Lower leg skin (tissue), 3 donors: ENCODE results near the gene INS.

Experiments used
- POLR2A ChIP-seq, 2 donors: fragments of 450-650 bp; IDR thresholded peaks; one replicate each; pipeline ENCODE4 v1.6.1; 2016 to 2017; ENCODE audit warnings: antibody characterized with exemption in 2 of 2, mild to moderate bottlenecking in 1 of 2, moderate library complexity in 1 of 2
- TF ChIP-seq, protein P1 (sequence below), 3 donors: fragments of 450-650 bp; IDR thresholded peaks; one replicate each; pipeline ENCODE4 v1.5.1; 2016; ENCODE audit warnings: antibody characterized with exemption in 3 of 3, mild to moderate bottlenecking in 3 of 3, moderate library complexity in 2 of 3

DNA sequence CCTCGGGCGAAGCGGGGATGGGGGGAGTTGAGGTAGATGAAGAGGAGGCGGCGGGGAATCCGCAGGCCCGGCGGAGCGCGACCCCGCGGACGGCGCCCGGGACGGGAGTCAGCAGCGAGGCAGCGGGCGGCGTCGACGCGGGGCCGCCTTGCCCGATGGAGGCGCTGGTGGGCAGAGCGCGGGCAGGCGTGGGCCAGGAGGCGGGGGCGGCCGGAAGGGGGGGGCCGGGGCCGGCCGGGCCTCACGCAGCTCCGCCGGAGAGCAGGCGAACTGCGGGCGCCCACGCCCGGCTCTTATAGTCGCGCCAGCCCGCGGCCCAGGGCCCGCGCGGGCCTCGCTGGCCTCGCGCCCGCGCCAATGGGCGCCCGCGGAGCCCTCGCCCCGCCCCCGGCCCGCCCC lies 21.9 kb downstream of the INS start, which contains the start of gene IGF2:
- TF ChIP-seq, protein P1, sequence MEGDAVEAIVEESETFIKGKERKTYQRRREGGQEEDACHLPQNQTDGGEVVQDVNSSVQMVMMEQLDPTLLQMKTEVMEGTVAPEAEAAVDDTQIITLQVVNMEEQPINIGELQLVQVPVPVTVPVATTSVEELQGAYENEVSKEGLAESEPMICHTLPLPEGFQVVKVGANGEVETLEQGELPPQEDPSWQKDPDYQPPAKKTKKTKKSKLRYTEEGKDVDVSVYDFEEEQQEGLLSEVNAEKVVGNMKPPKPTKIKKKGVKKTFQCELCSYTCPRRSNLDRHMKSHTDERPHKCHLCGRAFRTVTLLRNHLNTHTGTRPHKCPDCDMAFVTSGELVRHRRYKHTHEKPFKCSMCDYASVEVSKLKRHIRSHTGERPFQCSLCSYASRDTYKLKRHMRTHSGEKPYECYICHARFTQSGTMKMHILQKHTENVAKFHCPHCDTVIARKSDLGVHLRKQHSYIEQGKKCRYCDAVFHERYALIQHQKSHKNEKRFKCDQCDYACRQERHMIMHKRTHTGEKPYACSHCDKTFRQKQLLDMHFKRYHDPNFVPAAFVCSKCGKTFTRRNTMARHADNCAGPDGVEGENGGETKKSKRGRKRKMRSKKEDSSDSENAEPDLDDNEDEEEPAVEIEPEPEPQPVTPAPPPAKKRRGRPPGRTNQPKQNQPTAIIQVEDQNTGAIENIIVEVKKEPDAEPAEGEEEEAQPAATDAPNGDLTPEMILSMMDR (IDR thresholded peaks at IDR 0.05) = no peak
- TF ChIP-seq POLR2A (IDR thresholded peaks at IDR 0.05) = no peak
